Activated T-cell treated with anti-CD3 and anti-CD28 coated beads, Interleukin-2, amount 50 U/mL, for 4 hours (primary cell): ENCODE data around the gene FAAP20. TPM values are rescaled to one million over a fixed set of nuclear protein-coding genes. Genes with fewer than 3 reads are reported as not detected.

Experiments
- ATAC-seq, 2 donors: fragments of 200-7000 bp; cut with Tn5 transposase; one replicate each; pipeline ENCODE4 v1.10.0; 2021
- DNase-seq: peaks from one replicate; pipeline ENCODE4 v3.0.0-alpha.2; 2020
- H3K27me3 Mint-ChIP-seq: one replicate; pipeline ENCODE4 v1.8.0; 2021; ENCODE audit warnings: low read depth, mixed read lengths
- H3K36me3 Mint-ChIP-seq: one replicate; pipeline ENCODE4 v1.8.0; 2022; ENCODE audit warnings: mixed read lengths; ENCODE audit not compliant: insufficient read depth
- H3K4me1 Mint-ChIP-seq: one replicate; pipeline ENCODE4 v1.8.0; 2021; ENCODE audit warnings: low read depth, mixed read lengths
- H3K4me3 Mint-ChIP-seq: one replicate; pipeline ENCODE4 v1.8.0; 2021; ENCODE audit warnings: mild to moderate bottlenecking, moderate library complexity, mixed read lengths
- H3K9me3 Mint-ChIP-seq: one replicate; pipeline ENCODE4 v1.8.0; 2021; ENCODE audit warnings: mixed read lengths
- total RNA-seq, 3 donors: library from RNA; stranded (reverse); gene quantifications; one replicate each; pipeline ENCODE4 v1.2.1, GENCODE V29; 2021

The FAAP20 gene
- total RNA-seq, 3 donors from 2014 or later: 67.8 to 82.3 (median 69.9) TPM

DNA sequence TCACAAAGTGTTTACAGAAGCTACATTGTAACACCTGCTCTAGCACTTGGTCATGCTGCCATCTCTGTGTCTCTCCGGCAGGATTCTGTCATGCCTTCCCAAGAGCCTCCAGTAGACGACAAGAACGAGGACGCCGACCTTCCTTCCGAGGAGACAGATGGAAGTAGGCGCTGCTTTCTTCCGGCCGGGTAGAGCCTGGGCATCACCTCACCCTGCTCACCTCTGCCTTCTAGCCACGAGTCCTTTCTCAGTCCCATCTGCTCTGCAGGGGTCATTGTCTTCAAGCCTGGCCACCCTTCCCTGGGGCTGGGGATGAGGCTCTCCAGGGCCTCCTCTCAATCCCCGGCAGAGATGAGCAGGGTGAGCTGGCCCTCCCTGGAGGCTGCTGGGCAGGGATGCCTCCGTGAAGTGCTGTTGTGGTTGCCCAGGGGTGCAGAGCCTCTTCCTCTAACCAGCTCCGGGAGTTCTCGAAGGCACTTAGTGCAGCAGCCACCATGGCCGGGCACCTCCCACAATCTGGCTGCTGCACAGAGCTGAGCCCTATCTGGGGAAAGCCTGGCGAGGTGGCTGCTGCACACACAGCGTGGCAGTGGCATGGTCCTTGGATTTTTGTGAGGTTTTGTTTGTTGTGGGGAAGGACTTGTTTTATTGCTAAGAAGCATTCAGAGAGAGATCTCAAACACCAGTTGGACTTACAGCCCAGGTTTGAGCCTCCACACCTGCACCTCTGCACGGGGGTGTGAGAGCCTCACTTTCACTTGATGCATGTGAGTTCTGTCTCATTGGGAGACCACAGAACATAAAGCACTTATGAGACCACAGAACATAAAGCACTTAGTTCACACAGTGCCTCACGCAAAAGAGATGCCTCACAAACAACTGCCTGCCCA lies 48.4 kb downstream of the FAAP20 start:
- peaks cover 4% of the 10 kb centered on the region for H3K4me1 Mint-ChIP-seq
- no peaks in the 10 kb centered on the region for H3K36me3 Mint-ChIP-seq
- DNase-seq (no peak), ATAC-seq (peak; percentile 58 to 70)
- no peaks in the 10 kb centered on the region for H3K27me3 Mint-ChIP-seq
- no peaks in the 10 kb centered on the region for H3K9me3 Mint-ChIP-seq
- no peak overlapping the region for H3K4me3 Mint-ChIP-seq

DNA sequence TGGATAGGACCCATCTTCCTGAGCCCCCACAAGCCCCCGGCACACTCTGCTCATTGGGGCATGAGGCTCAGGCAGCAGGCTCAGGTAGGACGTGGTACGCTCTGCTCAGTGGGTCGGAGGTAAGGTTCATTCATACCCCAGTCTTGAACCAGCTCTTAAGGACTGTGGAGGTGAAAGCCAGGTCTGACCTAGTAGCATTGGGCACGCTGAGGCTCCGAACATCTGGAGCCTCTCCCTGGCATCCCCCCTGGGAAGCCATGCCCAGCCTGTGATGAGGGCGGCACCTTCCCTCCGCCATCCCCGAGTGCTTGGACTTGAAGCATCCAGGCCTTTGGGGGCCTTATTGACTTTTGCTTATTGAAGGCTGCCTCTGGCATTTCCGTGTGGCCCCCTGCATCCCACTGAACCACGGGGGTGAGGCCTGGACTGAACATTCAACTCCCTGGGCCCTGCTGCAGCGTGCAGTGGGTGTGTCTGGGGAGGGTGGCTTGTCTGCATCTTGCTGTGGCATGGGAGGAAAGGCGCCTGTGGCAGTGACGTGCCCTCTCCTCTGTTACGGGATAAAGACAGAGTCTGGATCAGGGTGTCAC lies 50.0 kb downstream of the FAAP20 start:
- DNase-seq (no peak), ATAC-seq (no peak)
- H3K4me3 Mint-ChIP-seq: no peak overlapping the region
- no peaks in the 10 kb centered on the region for H3K36me3 Mint-ChIP-seq
- peaks cover 4% of the 10 kb centered on the region for H3K4me1 Mint-ChIP-seq
- H3K27me3 Mint-ChIP-seq: no peaks in the 10 kb centered on the region
- H3K9me3 Mint-ChIP-seq: no peaks in the 10 kb centered on the region

DNA sequence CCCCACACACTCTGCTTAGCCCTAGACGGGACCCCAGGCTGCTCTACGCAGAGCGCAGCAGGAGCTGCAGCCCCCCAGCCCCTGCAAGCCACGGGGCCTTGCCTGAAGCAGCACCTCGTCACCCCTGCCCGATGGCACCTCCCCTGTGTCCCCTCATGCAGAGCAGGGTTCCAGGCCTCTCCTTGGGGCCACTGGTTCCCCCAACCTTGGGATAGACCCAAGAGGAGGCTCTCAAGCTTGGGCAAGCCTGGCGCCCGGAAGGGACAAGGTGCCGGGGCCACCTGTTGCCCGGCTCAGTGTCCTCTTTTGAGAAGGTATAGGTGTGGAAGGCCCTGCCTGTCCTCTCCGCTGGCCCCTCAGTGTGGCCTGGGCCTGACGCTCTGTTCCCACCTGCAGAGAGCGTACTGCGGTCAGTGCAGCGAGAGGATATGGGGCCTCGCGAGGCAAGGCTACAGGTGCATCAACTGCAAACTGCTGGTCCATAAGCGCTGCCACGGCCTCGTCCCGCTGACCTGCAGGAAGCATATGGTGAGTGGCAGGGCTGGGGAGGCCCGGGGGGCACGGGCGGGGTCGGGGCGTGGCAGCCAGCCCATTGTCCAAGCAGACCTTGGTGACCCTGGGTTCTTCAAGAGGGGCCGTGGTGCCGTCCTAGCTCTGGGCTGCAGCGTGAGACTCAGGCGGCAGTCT lies 50.6 kb downstream of the FAAP20 start:
- DNase-seq (no peak), ATAC-seq (no peak)
- Mint-ChIP-seq H3K4me1 (peaks cover 3% of the 10 kb centered on the region), H3K27me3 (no peaks in the 10 kb centered on the region), H3K4me3 (no peak overlapping the region), H3K36me3 (no peaks in the 10 kb centered on the region), H3K9me3 (no peaks in the 10 kb centered on the region)

DNA sequence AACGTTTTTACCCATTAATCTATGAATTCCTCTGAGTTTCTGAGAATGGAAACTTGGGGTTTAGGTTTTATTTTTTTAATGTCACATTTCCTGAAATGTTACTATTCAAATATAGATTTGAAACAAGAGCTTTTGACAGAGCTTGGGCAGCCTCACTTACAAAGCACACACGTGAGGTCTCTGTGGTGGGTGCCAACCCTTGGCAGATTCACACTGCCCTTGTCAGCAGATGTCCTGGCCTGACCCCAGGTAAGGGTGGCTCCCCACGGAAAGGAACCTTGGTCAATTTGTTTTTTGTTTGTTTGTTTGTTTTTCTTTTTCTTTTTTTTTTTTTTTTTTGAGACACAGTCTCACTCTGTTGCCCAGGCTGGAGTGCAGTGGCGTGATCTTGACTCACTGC lies 53.5 kb downstream of the FAAP20 start:
- H3K4me1 Mint-ChIP-seq: peaks cover 6% of the 10 kb centered on the region
- no peaks in the 10 kb centered on the region for H3K9me3 Mint-ChIP-seq
- H3K4me3 Mint-ChIP-seq: no peak overlapping the region
- no peaks in the 10 kb centered on the region for H3K36me3 Mint-ChIP-seq
- ATAC-seq: no peak
- no peak for DNase-seq
- no peaks in the 10 kb centered on the region for H3K27me3 Mint-ChIP-seq

Other genes starting within 250 kb of the FAAP20 start
- not detected for gene CFAP74, start 191.0 kb downstream of the FAAP20 start, total RNA-seq
- not detected for gene GABRD, start 175.4 kb downstream of the FAAP20 start, total RNA-seq
- 10 to 100 TPM; 15.0 to 15.6 (median 15.0) TPM for gene PRKCZ, start 144.4 kb downstream of the FAAP20 start, total RNA-seq
- 10 to 100 TPM; 43.8 to 45.2 (median 44.7) TPM for gene SKI, start 33.5 kb upstream of the FAAP20 start, total RNA-seq
- 1 to 10 TPM; 6.4 to 7.0 (median 6.7) TPM for gene MORN1, start 196.8 kb upstream of the FAAP20 start, total RNA-seq
- gene RER1, start 197.1 kb upstream of the FAAP20 start, total RNA-seq: 100 to 1,000 TPM; 153 to 170 (median 170) TPM
- gene PEX10, start 217.8 kb upstream of the FAAP20 start, total RNA-seq: 10 to 100 TPM; 23.4 to 23.6 (median 23.6) TPM